ENCODE measurements around the gene AAMDC.
"Not testable (repeated sequence)": the region's sequence is repeated elsewhere in the genome, so short reads cannot be mapped to it uniquely, and the experiment has no call there.

AAMDC gene

GRCh38 chr11:77851503-77851902, 30.6 kb downstream of the AAMDC start:
- H3K27ac ChIP-seq = no peak overlapping the region
- no peaks in the 10 kb centered on the region for H3K27me3 ChIP-seq
- H3K4me2 ChIP-seq = no peak overlapping the region
- H3K9ac ChIP-seq = no peak overlapping the region
- no peak overlapping the region for H3K4me3 ChIP-seq
- H3K9me3 ChIP-seq = peaks cover 39% of the 10 kb centered on the region
- peaks cover 80% of the 10 kb centered on the region for H3K36me3 ChIP-seq
- no peaks in the 10 kb centered on the region for H3K4me1 ChIP-seq
- no peaks in the 10 kb centered on the region for H4K20me1 ChIP-seq
- no peak for TF ChIP-seq Cebpa-rat (IDR thresholded peaks at IDR 0.05)

DNA sequence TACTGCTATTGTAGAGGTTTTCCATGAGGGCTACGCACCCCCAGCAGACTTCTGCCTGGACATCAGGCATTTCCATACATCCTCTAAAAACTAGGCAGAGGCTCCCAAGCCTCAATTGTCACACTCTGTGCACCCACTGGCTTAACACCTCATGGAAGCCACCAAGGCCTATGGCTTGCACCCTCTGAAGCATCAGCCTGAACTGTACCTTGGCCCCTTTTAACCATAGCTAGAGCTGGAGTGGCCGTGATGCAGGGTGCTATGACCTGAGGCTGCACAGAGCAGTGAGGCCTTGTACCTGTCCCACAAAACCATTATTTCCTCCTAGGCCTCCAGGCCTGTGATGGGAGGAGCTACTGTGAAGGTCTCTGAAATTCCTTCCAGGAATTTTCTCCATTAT, 33.9 kb downstream of the AAMDC start:
- Histone ChIP-seq H3K27me3 (no peaks in the 10 kb centered on the region), H3K4me3 (peak overlapping the region; percentile 8), H3K4me2 (no peak overlapping the region), H3K36me3 (peaks cover 72% of the 10 kb centered on the region), H3K9me3 (peaks cover 45% of the 10 kb centered on the region), H3K9ac (no peak overlapping the region), H4K20me1 (no peaks in the 10 kb centered on the region), H3K4me1 (no peaks in the 10 kb centered on the region), H3K27ac (no peak overlapping the region)
- TF ChIP-seq Cebpa-rat (IDR thresholded peaks at IDR 0.05) = no peak

GRCh38 chr11:77857906-77858457, 37.0 kb downstream of the AAMDC start:
- not testable (repeated sequence) for H3K27ac ChIP-seq, H3K4me2 ChIP-seq, H3K27me3 ChIP-seq, H4K20me1 ChIP-seq, H3K4me1 ChIP-seq, H3K9ac ChIP-seq, H3K4me3 ChIP-seq
- Histone ChIP-seq H3K9me3 (peaks cover 42% of the 10 kb centered on the region), H3K36me3 (peaks cover 65% of the 10 kb centered on the region)

DNA sequence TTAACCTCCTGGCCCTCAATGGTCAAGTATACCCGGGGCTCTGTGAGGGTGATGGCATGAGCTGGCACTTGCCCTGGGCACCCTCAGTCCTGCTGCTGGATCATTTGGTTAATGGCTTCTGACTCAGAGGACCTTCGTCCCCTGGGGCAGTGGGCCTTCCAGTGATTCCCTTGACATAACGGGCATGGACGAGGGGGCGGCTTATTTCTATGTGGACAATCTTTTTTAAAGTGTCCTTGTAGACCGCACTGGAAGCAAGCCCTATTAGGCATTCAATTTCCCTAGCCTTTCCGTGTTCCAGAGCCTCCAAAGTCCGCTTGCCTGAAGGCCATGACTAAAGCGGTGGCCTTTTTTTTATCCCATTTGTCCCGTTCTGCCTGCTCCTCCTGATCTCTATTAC, 40.5 kb downstream of the AAMDC start:
- not testable (repeated sequence) for H3K9me3 ChIP-seq, H3K9ac ChIP-seq, H3K4me2 ChIP-seq, H4K20me1 ChIP-seq, H3K4me1 ChIP-seq, H3K4me3 ChIP-seq, H3K27me3 ChIP-seq, H3K27ac ChIP-seq
- H3K36me3 ChIP-seq = peaks cover 35% of the 10 kb centered on the region

DNA sequence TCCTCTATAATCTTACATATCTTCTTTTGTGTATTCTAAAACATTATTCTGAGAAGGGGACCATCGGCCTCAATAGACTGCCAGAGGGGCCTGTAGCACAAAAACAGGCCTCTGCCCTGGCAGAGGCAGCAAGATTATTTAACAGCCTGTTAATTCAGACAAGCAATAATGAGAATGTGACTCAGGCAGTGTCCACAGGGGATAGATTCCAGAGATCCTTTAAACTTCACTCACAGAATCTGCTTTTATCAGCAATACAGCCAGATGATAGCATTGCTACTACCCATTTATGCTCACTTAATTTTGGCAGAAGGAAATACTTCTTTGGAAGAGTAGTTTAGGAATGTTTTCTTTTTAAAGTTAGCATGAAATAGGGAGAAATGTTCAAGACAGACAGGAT, 44.9 kb downstream of the AAMDC start:
- Histone ChIP-seq H4K20me1 (no peaks in the 10 kb centered on the region), H3K9me3 (no peaks in the 10 kb centered on the region), H3K4me2 (no peak overlapping the region), H3K9ac (no peak overlapping the region), H3K27me3 (no peaks in the 10 kb centered on the region), H3K36me3 (peaks cover 31% of the 10 kb centered on the region), H3K4me3 (no peak overlapping the region), H3K27ac (no peak overlapping the region), H3K4me1 (no peaks in the 10 kb centered on the region)
- TF ChIP-seq Cebpa-rat (IDR thresholded peaks at IDR 0.05) = no peak

DNA sequence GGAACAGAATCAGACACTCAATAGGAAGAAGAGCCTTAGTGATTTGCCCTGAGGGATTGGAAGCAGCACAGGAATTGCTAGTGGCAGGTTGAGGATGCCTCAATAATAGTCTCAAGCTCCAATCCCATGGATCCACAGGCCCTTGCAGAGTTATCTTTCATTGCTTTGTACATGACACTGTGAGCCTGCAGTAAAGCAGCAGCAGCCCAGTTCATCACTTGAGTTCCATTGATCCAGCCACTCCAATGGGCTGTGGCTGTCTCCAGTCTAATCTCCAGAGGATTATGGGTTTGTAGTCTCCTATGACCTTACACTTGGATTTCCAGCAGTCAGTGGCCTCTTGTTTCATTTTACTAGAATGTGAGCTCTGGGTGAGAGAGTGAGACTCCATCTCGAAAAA, 45.4 kb downstream of the AAMDC start:
- no peak for TF ChIP-seq Cebpa-rat (IDR thresholded peaks at IDR 0.05)
- Histone ChIP-seq H3K4me3 (no peak overlapping the region), H3K4me1 (no peaks in the 10 kb centered on the region), H3K4me2 (no peak overlapping the region), H3K27me3 (no peaks in the 10 kb centered on the region), H3K9ac (no peak overlapping the region), H3K36me3 (peaks cover 33% of the 10 kb centered on the region), H4K20me1 (no peaks in the 10 kb centered on the region), H3K9me3 (no peaks in the 10 kb centered on the region), H3K27ac (no peak overlapping the region)

- Histone ChIP-seq H3K4me3 (no peak overlapping the region), H3K9me3 (no peaks in the 10 kb centered on the region), H3K4me2 (no peak overlapping the region), H4K20me1 (no peaks in the 10 kb centered on the region), H3K27ac (no peak overlapping the region), H3K9ac (no peak overlapping the region), H3K27me3 (no peaks in the 10 kb centered on the region), H3K36me3 (peaks cover 43% of the 10 kb centered on the region), H3K4me1 (no peaks in the 10 kb centered on the region)
- no peak for TF ChIP-seq Cebpa-rat (IDR thresholded peaks at IDR 0.05)
These were observed 47.8 kb downstream of the AAMDC start for GRCh38 chr11:77868744-77869143.

DNA sequence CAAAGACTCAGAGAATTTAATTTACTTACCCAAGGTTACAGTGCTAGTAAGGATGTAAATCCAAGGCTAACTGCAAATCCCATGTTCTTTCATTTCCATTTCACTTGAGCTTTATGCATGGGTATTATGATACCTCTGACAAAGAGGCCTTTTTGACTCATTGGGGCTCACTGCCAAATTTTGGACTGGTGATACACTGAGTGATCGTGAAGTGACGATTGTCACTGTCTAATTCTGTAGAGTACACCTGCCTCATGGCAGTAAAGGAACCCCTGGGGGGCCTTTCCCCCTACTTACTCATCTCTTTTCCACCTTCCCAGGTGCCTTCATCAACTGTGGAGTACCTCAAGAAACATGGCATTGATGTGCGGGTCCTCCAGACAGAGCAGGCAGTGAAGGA, 50.9 kb downstream of the AAMDC start:
- peaks cover 74% of the 10 kb centered on the region for H3K36me3 ChIP-seq
- no peak overlapping the region for H3K4me2 ChIP-seq
- H3K4me3 ChIP-seq = no peak overlapping the region
- H4K20me1 ChIP-seq = no peaks in the 10 kb centered on the region
- H3K4me1 ChIP-seq = no peaks in the 10 kb centered on the region
- no peak overlapping the region for H3K9ac ChIP-seq
- no peak overlapping the region for H3K27ac ChIP-seq
- no peak for TF ChIP-seq Cebpa-rat (IDR thresholded peaks at IDR 0.05)
- no peaks in the 10 kb centered on the region for H3K27me3 ChIP-seq
- H3K9me3 ChIP-seq = no peaks in the 10 kb centered on the region

DNA sequence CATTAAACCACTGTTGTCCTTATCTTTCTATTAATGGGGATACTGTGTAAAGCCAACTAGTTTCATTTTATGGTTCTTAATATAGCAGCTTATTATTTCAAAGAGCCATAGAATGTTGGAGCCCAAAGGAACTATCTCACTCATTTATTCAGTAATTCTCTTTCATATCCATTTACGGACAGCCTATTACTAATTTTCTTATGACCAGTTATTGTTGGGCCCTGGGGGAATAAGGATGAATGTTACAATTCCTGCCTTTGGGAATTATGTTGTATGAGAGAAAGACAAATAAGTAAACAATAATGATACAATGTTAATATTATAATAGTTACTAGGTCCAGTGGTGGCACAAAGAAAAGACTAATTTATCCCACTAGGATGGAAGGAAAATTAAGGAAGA, 52.4 kb downstream of the AAMDC start:
- no peak overlapping the region for H3K4me3 ChIP-seq
- H4K20me1 ChIP-seq = no peaks in the 10 kb centered on the region
- no peaks in the 10 kb centered on the region for H3K27me3 ChIP-seq
- H3K36me3 ChIP-seq = peaks cover 88% of the 10 kb centered on the region
- no peak overlapping the region for H3K4me2 ChIP-seq
- no peak for TF ChIP-seq Cebpa-rat (IDR thresholded peaks at IDR 0.05)
- no peaks in the 10 kb centered on the region for H3K9me3 ChIP-seq
- H3K4me1 ChIP-seq = peaks cover 5% of the 10 kb centered on the region
- no peak overlapping the region for H3K9ac ChIP-seq
- H3K27ac ChIP-seq = no peak overlapping the region

- H3K4me2 ChIP-seq = no peak overlapping the region
- peaks cover 87% of the 10 kb centered on the region for H3K36me3 ChIP-seq
- no peak for TF ChIP-seq Cebpa-rat (IDR thresholded peaks at IDR 0.05)
- H3K27me3 ChIP-seq = no peaks in the 10 kb centered on the region
- no peaks in the 10 kb centered on the region for H3K9me3 ChIP-seq
- H3K4me3 ChIP-seq = no peak overlapping the region
- H4K20me1 ChIP-seq = peaks cover 7% of the 10 kb centered on the region
- peaks cover 13% of the 10 kb centered on the region for H3K4me1 ChIP-seq
- H3K9ac ChIP-seq = no peak overlapping the region
- no peak overlapping the region for H3K27ac ChIP-seq
These were observed 53.3 kb downstream of the AAMDC start for GRCh38 chr11:77874206-77874605.

- H3K36me3 ChIP-seq = peaks cover 84% of the 10 kb centered on the region
These were observed 55.1 kb downstream of the AAMDC start for GRCh38 chr11:77876045-77876444.

DNA sequence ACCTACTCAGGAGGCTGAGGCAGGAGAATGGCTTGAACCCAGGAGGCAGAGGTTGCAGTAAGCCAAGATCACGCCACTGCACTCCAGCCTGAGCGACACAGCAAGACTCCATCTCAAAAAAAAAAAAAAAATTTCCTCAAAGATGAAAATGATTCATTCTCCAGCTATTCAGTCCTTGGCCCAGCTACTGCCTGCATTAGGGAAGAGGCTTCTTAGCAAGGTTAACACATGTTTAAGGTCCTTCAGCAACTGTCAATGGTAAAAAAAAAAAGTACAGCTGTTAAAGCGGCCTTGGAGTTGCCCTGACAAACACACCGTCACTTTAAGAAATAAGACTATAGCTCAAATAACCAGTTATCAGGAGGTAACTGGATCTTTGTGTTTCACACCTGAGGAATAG, 57.3 kb downstream of the AAMDC start:
- H3K27ac ChIP-seq, H3K4me3 ChIP-seq, H3K9ac ChIP-seq, H3K9me3 ChIP-seq, H3K27me3 ChIP-seq: not testable (repeated sequence)
- peaks cover 27% of the 10 kb centered on the region for H3K4me1 ChIP-seq
- H4K20me1 ChIP-seq = peaks cover 20% of the 10 kb centered on the region
- H3K4me2 ChIP-seq = peak overlapping the region; percentile 75
- peaks cover 89% of the 10 kb centered on the region for H3K36me3 ChIP-seq

More at GRCh38 chr11:77876045-77876444, 55.1 kb downstream of the AAMDC start:
- peaks cover 20% of the 10 kb centered on the region for H4K20me1 ChIP-seq
- H3K9ac ChIP-seq = no peak overlapping the region
- H3K4me3 ChIP-seq = no peak overlapping the region
- peaks cover 27% of the 10 kb centered on the region for H3K4me1 ChIP-seq
- no peak overlapping the region for H3K4me2 ChIP-seq
- H3K9me3 ChIP-seq = no peaks in the 10 kb centered on the region
- no peak overlapping the region for H3K27ac ChIP-seq
- no peaks in the 10 kb centered on the region for H3K27me3 ChIP-seq
- no peak for TF ChIP-seq Cebpa-rat (IDR thresholded peaks at IDR 0.05)

All from BLaER1 (cell line).